BLaER1 treated with 17β-estradiol and CSF1 and Interleukin-3, amounts not matched to agents 10 nM and 100 nM (cell line): Measurements from ENCODE around the gene ZNF592.

Experiments
- H3K27ac ChIP-seq, 11 experiments: shearing (Covaris generic); formaldehyde crosslinking; 2 replicates each; pipeline ENCODE4 v1.8.1; 2022
- H3K27me3 ChIP-seq, 11 experiments: shearing (Covaris generic); formaldehyde crosslinking; 2 replicates each; pipeline ENCODE4 v1.8.1; 2022
- H3K36me3 ChIP-seq, 11 experiments: shearing (Covaris generic); formaldehyde crosslinking; 2 replicates each; pipeline ENCODE4 v1.8.1; 2022
- H3K4me1 ChIP-seq, 10 experiments: shearing (Covaris generic); formaldehyde crosslinking; 2 replicates each; pipeline ENCODE4 v1.8.1; 2022
- H3K4me2 ChIP-seq, 11 experiments: shearing (Covaris generic); formaldehyde crosslinking; 2 replicates each; pipeline ENCODE4 v1.8.1; 2022
- H3K4me3 ChIP-seq, 10 experiments: shearing (Covaris generic); formaldehyde crosslinking; 2 replicates each; pipeline ENCODE4 v1.8.1; 2022
- H3K9ac ChIP-seq, 11 experiments: shearing (Covaris generic); formaldehyde crosslinking; 2 replicates each; pipeline ENCODE4 v1.8.1; 2022
- H3K9me3 ChIP-seq, 11 experiments: shearing (Covaris generic); formaldehyde crosslinking; replicated peaks in 1 of 11; 2 replicates each; pipeline ENCODE4 v1.8.1; 2022
- H4K20me1 ChIP-seq, 11 experiments: shearing (Covaris generic); formaldehyde crosslinking; 2 replicates each; pipeline ENCODE4 v1.8.1; 2022
- Cebpa-rat ChIP-seq, 11 experiments: shearing (Covaris generic); IDR thresholded peaks; 2 replicates each; pipeline ENCODE4 v1.8.1; 2022

ZNF592 gene

DNA sequence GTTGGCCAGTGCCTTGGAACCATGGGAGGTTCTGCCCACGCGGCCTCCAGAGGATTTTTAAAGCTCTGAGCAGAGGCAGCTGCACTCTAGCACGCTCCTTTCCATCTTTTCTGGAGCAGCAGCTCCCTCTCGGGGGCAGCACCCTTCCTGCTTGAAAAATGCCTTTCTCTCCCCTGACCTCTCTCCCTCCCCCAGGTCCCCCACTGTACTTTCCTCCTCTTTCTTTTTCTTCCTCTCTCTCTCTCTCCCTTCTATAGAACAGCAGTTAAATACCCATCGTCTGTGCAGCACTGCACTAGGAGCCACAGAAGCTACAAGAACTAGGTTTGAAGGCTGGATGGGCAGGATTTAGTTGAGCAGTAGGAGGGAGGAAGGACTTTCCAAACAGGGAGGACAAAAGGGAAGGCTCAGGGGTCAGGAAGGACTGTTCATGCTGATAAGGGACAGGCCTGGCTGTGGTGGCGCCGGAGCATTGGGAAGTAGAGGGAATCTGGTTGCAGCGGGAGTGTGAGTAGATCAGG is 73.2 kb downstream of the ZNF592 start:
- no peak for TF ChIP-seq Cebpa-rat (IDR thresholded peaks at IDR 0.05)
- no peak overlapping the region for H3K4me3 ChIP-seq
- H3K9me3 ChIP-seq, result peaks cover 0 to 4% (median 0%) of the 10 kb centered on the region in 11 experiments; a peak in 2 of 22 replicates
- peak overlapping the region in 1 of 11 experiments; percentile 34; a peak in 2 of 22 replicates for H3K4me2 ChIP-seq
- peaks cover 12 to 29% (median 21%) of the 10 kb centered on the region in 10 experiments for H3K4me1 ChIP-seq
- H3K27ac ChIP-seq, result no peak overlapping the region
- H3K27me3 ChIP-seq, result no peaks in the 10 kb centered on the region
- no peak overlapping the region for H3K9ac ChIP-seq
- no peaks in the 10 kb centered on the region for H4K20me1 ChIP-seq
- H3K36me3 ChIP-seq, result no peaks in the 10 kb centered on the region

DNA sequence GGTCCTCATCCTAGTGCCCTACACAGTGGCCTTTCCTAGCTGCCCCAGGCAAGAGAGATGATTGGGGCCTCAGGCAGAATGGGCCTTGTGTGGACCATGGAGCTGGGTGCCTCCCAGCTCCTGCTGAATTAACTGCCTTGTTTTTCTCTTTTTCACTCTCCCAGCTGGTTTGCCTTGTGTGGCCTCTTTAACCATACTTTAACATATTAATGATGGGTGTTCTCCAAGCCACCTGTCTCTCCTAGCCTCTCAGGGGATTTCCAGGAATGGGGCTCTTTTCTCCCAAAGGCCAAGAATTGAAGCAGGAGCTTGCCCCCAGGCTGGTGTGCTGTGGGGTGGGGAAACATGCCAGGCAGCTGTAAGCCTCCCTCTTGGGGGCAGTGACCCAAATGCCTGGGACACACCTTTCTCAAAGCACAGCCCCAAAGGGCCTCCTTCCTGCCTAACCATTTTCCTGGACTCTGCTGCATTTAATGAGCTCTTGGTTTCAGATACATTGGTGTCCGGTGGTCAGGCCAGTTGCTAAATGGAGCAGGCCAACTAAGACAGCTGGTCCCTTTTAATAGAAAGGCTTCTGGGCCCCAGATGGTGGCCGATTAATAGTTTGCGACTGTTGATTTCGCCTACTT is 74.4 kb downstream of the ZNF592 start:
- Histone ChIP-seq H3K4me2 (no peak overlapping the region), H3K36me3 (no peaks in the 10 kb centered on the region), H3K27ac (no peak overlapping the region), H3K27me3 (no peaks in the 10 kb centered on the region), H4K20me1 (no peaks in the 10 kb centered on the region), H3K9me3 (no peaks in the 10 kb centered on the region), H3K4me1 (peaks cover 9 to 26% (median 18%) of the 10 kb centered on the region in 10 experiments), H3K9ac (no peak overlapping the region), H3K4me3 (no peak overlapping the region)
- no peak for TF ChIP-seq Cebpa-rat (IDR thresholded peaks at IDR 0.05)

DNA sequence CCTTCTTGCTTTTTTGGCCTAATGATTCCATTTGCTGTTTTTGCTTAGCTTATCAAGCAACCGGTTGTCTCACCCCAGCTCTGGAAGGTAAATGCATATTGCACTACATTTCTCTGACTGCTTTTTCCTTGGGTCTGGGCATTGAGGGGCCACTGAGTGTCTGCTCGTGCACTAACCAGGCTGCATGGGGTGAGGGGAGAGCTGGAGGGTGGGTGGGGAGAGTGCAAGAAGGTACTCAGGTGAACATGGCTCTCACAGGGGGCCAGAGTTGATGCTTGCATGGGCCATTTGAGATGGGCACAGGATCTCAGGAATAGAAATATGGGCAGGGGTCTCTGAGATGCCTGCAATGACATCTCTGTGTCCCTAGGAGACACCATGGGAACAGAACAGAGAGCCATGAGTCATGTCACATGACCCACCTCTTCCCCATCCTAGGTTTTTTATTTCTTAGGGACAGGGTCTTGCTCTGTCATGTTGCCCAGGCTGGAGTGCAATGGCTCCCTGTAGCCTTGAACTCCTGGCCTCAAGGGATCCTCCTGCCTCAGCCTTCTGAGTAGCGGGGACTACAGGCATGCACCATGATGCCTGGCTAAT is 75.0 kb downstream of the ZNF592 start:
- H3K27me3 ChIP-seq, result no peaks in the 10 kb centered on the region
- H3K27ac ChIP-seq, result no peak overlapping the region
- no peak overlapping the region for H3K4me2 ChIP-seq
- no peaks in the 10 kb centered on the region for H3K36me3 ChIP-seq
- no peak for TF ChIP-seq Cebpa-rat (IDR thresholded peaks at IDR 0.05)
- no peaks in the 10 kb centered on the region for H4K20me1 ChIP-seq
- H3K9ac ChIP-seq, result no peak overlapping the region
- H3K9me3 ChIP-seq, result no peaks in the 10 kb centered on the region
- H3K4me3 ChIP-seq, result no peak overlapping the region
- peaks cover 2 to 20% (median 13%) of the 10 kb centered on the region in 10 experiments; a peak in 19 of 20 replicates for H3K4me1 ChIP-seq

DNA sequence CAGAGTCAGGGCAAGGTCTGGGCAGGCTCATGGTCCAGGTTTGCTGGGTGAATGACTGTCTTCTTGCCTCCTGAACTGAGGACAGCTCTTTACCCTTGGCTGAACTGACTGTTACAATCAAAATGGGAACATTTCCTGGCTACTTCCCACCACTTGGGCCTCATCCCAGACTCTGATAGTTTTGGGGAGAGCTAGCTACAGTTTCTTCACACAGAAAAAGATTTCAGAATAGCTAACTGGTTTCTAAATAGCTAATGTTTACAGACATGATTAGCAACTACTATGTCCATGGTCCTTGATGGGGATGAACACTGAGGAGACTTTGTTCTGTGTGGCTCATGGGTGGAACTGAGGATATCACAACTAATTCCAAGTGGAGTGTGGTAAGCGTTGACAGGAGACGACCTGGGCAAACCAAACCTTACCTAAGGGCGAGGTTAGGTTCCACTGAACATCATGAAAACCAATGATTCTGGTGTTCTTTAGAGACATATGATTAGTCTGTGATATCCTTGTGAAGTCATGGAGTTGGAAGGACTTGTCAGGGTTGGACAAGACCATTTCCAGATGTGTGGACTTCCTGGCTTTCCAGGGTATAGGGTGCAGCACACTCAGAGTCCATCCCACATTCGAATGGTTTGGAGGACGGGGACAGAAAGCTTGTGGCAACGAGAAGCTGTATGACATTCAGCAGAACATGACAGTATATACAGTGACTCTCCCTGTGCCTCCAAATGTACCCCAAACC is 76.0 kb downstream of the ZNF592 start:
- Histone ChIP-seq H3K27me3 (no peaks in the 10 kb centered on the region), H3K9ac (no peak overlapping the region), H3K9me3 (no peaks in the 10 kb centered on the region), H3K4me3 (no peak overlapping the region), H3K36me3 (no peaks in the 10 kb centered on the region), H4K20me1 (no peaks in the 10 kb centered on the region), H3K4me1 (peaks cover 0 to 10% (median 5%) of the 10 kb centered on the region in 10 experiments; a peak in 10 of 20 replicates), H3K4me2 (no peak overlapping the region), H3K27ac (no peak overlapping the region)
- no peak for TF ChIP-seq Cebpa-rat (IDR thresholded peaks at IDR 0.05)

DNA sequence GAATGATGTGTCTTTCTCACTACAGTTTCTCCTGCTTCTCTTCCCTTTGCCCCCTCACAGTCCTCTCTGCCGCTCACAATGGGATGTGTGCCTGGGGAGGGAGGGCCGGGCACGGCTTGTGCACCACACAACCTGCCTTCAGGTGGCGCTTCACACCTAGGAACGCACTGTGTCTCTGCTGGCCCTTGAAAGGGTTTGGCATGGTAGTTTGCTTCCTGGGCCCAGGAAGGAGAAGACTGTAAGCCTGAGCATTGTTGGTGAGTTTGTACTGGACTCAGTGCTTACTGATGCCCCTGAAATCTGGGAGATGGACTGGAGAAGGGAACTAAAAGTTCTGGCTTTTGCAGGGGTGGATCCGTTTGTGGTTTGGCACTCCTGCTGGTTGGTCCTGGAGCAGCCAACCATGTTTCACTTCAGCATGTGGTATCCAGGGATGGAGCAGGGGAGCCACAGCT is 78.0 kb downstream of the ZNF592 start:
- H3K36me3 ChIP-seq, result no peaks in the 10 kb centered on the region

DNA sequence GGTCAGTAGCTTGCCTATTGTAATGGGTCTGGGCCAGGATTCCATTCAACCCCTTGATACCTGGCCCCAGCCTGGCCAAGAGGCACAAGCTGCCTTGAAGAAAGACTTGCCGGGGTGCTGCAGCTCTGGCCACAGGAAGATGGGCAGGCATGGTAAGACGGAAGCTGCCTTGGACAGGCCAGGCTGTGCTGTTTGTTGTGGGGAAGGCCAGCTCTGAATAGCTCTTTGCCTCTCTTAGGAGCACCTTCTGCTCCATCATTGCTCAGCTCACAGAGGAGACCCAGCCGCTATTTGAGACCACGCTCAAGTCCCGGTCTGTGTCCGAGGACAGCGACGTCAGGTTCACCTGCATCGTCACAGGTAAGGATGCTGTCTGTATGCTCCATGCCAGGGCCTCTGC is 78.9 kb downstream of the ZNF592 start:
- H3K4me3 ChIP-seq, result no peak overlapping the region
- no peaks in the 10 kb centered on the region for H4K20me1 ChIP-seq
- H3K9ac ChIP-seq, result no peak overlapping the region
- H3K36me3 ChIP-seq, result no peaks in the 10 kb centered on the region
- TF ChIP-seq Cebpa-rat (IDR thresholded peaks at IDR 0.05), result no peak
- H3K4me2 ChIP-seq, result no peak overlapping the region
- H3K27ac ChIP-seq, result no peak overlapping the region
- no peaks in the 10 kb centered on the region for H3K27me3 ChIP-seq
- peaks cover 0 to 6% (median 0%) of the 10 kb centered on the region in 10 experiments; a peak in 2 of 20 replicates for H3K4me1 ChIP-seq
- H3K9me3 ChIP-seq, result no peaks in the 10 kb centered on the region

More for the DNA sequence above, 78.0 kb downstream of the ZNF592 start:
- Histone ChIP-seq H4K20me1 (no peaks in the 10 kb centered on the region), H3K9me3 (no peaks in the 10 kb centered on the region), H3K27ac (no peak overlapping the region), H3K9ac (no peak overlapping the region), H3K4me3 (no peak overlapping the region), H3K4me1 (peaks cover 0 to 6% (median 2%) of the 10 kb centered on the region in 10 experiments; a peak in 3 of 20 replicates), H3K27me3 (no peaks in the 10 kb centered on the region), H3K4me2 (no peak overlapping the region)
- TF ChIP-seq Cebpa-rat (IDR thresholded peaks at IDR 0.05), result no peak

- Histone ChIP-seq H3K4me1 (peaks cover 0 to 12% (median 2%) of the 10 kb centered on the region in 10 experiments; a peak in 10 of 20 replicates), H3K4me3 (no peak overlapping the region), H4K20me1 (no peaks in the 10 kb centered on the region), H3K9me3 (no peaks in the 10 kb centered on the region), H3K36me3 (no peaks in the 10 kb centered on the region), H3K27me3 (no peaks in the 10 kb centered on the region), H3K27ac (no peak overlapping the region), H3K4me2 (peak overlapping the region in 1 of 11 experiments; percentile 0; a peak in 1 of 22 replicates), H3K9ac (no peak overlapping the region)
- TF ChIP-seq Cebpa-rat (IDR thresholded peaks at IDR 0.05), result no peak
Observed at GRCh38 chr15:84828086-84828908, 79.9 kb downstream of the ZNF592 start.

- H4K20me1 ChIP-seq, result no peaks in the 10 kb centered on the region
- TF ChIP-seq Cebpa-rat (IDR thresholded peaks at IDR 0.05), result no peak
- H3K4me2 ChIP-seq, result no peak overlapping the region
- H3K4me1 ChIP-seq, result peaks cover 0 to 23% (median 6%) of the 10 kb centered on the region in 10 experiments; a peak in 10 of 20 replicates
- H3K27me3 ChIP-seq, result no peaks in the 10 kb centered on the region
- no peak overlapping the region for H3K9ac ChIP-seq
- H3K36me3 ChIP-seq, result no peaks in the 10 kb centered on the region
- H3K9me3 ChIP-seq, result no peaks in the 10 kb centered on the region
- no peak overlapping the region for H3K4me3 ChIP-seq
- H3K27ac ChIP-seq, result no peak overlapping the region
Observed at GRCh38 chr15:84829428-84829827, 81.0 kb downstream of the ZNF592 start.
